Measurements from ENCODE around the gene SPC24. TPM values are rescaled to one million over a fixed set of nuclear protein-coding genes. Genes with fewer than 3 reads are reported as not detected.
"Not testable (repeated sequence)": the region's sequence is repeated elsewhere in the genome, so short reads cannot be mapped to it uniquely, and the experiment has no call there.

The SPC24 gene
- total RNA-seq, 1 donor: 39.7 TPM

DNA sequence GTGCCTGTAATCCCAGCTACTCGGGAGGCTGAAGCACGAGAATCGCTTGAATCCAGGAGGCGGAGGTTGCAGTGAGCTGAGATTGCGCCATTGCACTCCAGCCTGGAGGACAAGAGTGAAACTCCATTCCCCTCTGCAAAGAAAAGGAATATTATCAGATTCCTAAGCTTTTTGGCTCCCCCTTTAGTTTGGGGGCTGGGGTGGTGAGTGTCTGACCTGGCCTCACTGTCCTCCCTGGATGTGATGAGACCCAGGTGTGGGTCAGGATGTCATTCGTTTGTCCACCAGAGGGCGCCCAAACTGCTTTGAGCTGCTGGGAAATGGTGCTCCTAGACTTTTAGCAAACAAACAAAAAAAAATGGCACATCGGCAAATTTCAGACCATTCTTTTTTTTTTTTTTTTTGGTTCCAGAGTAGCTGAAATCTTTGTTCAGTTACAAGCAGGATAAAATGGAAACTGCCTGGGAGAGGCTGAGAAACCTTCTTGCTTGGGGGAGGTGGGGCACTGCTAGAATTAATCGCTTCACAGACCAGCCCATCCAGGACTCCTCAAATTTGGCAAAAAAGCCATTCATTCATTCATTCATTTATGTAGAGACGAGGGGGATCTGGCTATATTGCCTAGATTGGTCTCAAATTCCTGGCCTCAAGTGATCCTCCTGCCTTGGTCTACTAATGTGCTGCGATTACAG lies 29.4 kb downstream of the SPC24 start:
- peak; percentile 81 for DNase-seq (ENCODE audit: low read depth)
- TF ChIP-seq, protein P1, sequence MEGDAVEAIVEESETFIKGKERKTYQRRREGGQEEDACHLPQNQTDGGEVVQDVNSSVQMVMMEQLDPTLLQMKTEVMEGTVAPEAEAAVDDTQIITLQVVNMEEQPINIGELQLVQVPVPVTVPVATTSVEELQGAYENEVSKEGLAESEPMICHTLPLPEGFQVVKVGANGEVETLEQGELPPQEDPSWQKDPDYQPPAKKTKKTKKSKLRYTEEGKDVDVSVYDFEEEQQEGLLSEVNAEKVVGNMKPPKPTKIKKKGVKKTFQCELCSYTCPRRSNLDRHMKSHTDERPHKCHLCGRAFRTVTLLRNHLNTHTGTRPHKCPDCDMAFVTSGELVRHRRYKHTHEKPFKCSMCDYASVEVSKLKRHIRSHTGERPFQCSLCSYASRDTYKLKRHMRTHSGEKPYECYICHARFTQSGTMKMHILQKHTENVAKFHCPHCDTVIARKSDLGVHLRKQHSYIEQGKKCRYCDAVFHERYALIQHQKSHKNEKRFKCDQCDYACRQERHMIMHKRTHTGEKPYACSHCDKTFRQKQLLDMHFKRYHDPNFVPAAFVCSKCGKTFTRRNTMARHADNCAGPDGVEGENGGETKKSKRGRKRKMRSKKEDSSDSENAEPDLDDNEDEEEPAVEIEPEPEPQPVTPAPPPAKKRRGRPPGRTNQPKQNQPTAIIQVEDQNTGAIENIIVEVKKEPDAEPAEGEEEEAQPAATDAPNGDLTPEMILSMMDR (IDR thresholded peaks at IDR 0.05; ENCODE audit: insufficient read depth, low read depth, low read length): peak; percentile 78
- no peak overlapping the region for H3K4me3 ChIP-seq (ENCODE audit: low read depth, low read length)

DNA sequence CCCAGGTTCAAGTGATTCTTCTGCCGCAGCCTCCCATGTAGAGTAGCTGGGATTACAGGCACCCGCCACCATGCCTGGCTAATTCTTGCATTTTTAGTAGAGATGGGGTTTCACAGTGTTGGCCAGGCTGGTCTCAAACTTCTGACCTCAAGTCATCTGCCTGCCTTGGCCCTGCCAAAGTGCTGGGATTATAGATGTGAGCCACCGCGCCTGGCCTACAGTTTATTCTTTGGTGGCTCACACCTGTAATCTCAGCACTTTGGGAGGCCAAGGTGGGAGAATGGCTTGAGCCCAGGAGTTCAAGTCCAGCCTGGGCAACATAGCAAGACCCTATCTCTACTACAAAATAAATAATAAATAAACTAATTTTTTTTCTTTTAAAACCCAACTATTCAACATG lies 31.4 kb downstream of the SPC24 start:
- not testable (repeated sequence) for H3K4me3 ChIP-seq (ENCODE audit: low read depth, low read length); DNase-seq (ENCODE audit: low read depth)

DNA sequence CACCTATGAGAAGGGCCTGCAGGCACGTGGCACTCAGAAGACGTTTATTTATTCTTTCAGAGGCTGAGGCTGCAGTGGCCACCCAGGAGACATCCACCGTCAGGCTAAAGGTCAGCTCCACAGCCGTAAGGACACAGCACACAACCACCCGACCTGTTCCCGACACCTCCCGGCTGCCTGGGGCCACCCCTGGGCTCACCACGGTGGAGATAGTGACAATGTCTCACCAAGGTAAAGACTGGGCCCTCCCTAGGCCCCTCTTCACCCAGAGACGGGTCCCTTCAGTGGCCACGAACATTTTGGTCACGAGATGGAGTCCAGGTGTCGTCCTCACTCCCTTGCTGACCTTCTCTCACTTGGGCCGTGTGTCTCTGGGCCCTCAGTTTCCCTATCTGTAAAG lies 32.5 kb downstream of the SPC24 start:
- TF ChIP-seq, protein P1 (IDR thresholded peaks at IDR 0.05; ENCODE audit: insufficient read depth, low read depth, low read length): no peak

DNA sequence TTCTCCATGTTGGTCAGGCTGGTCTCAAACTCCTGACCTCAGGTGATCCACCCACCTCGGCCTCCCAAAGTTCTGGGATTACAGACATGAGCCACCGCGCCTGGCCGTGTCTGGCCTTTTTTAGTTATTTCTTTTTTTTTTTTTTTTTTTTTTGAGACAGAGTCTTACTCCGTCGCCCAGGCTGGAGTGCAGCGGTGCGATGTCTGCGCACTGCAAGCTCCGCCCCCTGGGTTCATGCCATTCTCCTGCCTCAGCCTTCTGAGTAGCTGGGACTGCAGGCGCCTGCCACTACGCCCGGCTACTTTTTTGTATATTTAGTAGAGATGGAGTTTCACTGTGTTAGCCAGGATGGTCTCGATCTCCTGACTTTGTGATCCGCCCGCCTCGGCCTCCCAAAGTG lies 33.6 kb downstream of the SPC24 start:
- DNase-seq (ENCODE audit: low read depth); H3K4me3 ChIP-seq (ENCODE audit: low read depth, low read length): not testable (repeated sequence)

More for the DNA sequence above, 32.5 kb downstream of the SPC24 start:
- no peak for DNase-seq (ENCODE audit: low read depth)
- no peak overlapping the region for H3K4me3 ChIP-seq (ENCODE audit: low read depth, low read length)

DNA sequence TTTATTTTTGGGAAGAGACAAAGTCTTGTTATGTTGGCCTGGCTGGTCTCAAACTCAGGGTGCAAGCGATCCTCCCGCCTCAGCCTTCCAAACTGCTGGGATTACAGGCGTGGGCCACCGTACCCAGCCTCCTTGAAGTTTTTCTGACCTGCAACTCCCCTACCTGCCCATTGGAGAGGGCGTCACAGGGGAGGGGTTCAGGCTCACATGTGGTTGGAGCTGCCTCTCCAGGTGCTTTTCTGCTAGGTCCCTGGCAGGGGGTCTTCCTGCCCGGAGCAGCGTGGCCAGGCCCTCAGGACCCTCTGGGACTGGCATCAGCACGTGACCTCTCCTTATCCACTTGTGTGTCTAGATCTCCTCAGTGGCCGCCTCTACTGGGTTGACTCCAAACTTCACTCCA lies 39.1 kb downstream of the SPC24 start:
- no peak for DNase-seq (ENCODE audit: low read depth)
- TF ChIP-seq, protein P1 (IDR thresholded peaks at IDR 0.05; ENCODE audit: insufficient read depth, low read depth, low read length): no peak
- no peak overlapping the region for H3K4me3 ChIP-seq (ENCODE audit: low read depth, low read length)

DNA sequence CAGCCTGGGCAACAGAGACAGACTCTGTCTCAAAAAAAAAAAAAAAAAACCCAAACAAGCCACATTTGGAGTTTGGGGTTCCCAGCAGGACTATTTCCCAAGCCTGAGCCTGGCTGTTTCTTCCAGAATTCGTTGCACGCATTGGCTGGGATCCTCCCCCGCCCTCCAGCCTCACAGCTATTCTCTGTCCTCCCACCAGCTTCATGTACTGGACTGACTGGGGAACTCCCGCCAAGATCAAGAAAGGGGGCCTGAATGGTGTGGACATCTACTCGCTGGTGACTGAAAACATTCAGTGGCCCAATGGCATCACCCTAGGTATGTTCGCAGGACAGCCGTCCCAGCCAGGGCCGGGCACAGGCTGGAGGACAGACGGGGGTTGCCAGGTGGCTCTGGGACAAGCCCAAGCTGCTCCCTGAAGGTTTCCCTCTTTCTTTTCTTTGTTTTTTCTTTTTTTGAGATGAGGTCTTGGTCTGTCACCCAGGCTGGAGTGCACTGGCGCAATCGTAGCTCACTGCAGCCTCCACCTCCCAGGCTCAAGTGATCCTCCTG lies 39.6 kb downstream of the SPC24 start:
- TF ChIP-seq, protein P1 (IDR thresholded peaks at IDR 0.05; ENCODE audit: insufficient read depth, low read depth, low read length): no peak
- no peak overlapping the region for H3K4me3 ChIP-seq (ENCODE audit: low read depth, low read length)
- DNase-seq (ENCODE audit: low read depth): no peak

DNA sequence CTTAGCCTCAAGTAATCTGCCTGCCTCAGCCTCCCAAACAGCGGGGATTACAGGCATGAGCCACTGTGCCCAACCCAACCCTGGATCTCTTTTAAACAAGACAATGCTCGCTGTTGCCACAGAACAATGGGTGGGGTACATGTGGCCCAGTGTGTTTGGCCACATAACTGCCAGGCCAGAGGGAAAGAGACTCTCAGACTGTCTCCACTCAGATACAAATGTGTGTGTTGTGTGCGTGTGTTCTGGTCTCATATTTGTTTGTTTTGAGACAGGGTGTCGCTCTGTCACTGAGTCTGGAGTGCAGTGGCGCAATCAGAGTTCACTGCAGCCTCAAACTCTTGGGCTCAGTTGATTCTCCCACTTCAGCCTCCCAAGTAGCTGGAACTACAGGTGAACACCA lies 40.5 kb downstream of the SPC24 start:
- DNase-seq (ENCODE audit: low read depth): no peak
- TF ChIP-seq, protein P1 (IDR thresholded peaks at IDR 0.05; ENCODE audit: insufficient read depth, low read depth, low read length): no peak
- H3K4me3 ChIP-seq (ENCODE audit: low read depth, low read length): no peak overlapping the region

DNA sequence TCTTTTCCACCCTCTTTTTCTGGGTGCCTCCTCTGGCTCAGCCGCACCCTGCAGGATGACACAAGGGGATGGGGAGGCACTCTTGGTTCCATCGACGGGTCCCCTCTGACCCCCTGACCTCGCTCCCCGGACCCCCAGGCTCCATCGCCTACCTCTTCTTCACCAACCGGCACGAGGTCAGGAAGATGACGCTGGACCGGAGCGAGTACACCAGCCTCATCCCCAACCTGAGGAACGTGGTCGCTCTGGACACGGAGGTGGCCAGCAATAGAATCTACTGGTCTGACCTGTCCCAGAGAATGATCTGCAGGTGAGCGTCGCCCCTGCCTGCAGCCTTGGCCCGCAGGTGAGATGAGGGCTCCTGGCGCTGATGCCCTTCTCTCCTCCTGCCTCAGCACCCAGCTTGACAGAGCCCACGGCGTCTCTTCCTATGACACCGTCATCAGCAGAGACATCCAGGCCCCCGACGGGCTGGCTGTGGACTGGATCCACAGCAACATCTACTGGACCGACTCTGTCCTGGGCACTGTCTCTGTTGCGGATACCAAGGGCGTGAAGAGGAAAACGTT lies 42.4 kb downstream of the SPC24 start:
- DNase-seq (ENCODE audit: low read depth): no peak
- H3K4me3 ChIP-seq (ENCODE audit: low read depth, low read length): no peak overlapping the region
- TF ChIP-seq, protein P1 (IDR thresholded peaks at IDR 0.05; ENCODE audit: insufficient read depth, low read depth, low read length): no peak
